IPS-15b (cell line): ENCODE measurements around the gene CAMK2N1.
A peak's percentile ranks its signal among the peaks of the same experiment; 100 is the strongest.

Source experiments
- H3K27me3 ChIP-seq: one replicate; pipeline ENCODE4 v1.6.1; 2013; ENCODE audit warnings: low read length; ENCODE audit not compliant: control insufficient read depth, insufficient read depth
- H3K36me3 ChIP-seq: one replicate; pipeline ENCODE4 v1.6.1; 2013; ENCODE audit warnings: low read length; ENCODE audit not compliant: control insufficient read depth, insufficient read depth
- H3K4me1 ChIP-seq: one replicate; pipeline ENCODE4 v1.6.1; 2013; ENCODE audit warnings: mild to moderate bottlenecking, low read length; ENCODE audit not compliant: control insufficient read depth, insufficient read depth
- H3K4me3 ChIP-seq: one replicate; pipeline ENCODE4 v1.5.1; 2013; ENCODE audit warnings: low read depth, low read length
- H3K9ac ChIP-seq: one replicate; pipeline ENCODE4 v1.6.1; 2013; ENCODE audit warnings: low read depth, mild to moderate bottlenecking, low read length
- H3K9me3 ChIP-seq: one replicate; pipeline ENCODE4 v1.6.1; 2013; ENCODE audit warnings: mild to moderate bottlenecking, low read length; ENCODE audit not compliant: control insufficient read depth, insufficient read depth

CAMK2N1 gene

GRCh38 chr1:20473894-20474293, 12.1 kb downstream of the CAMK2N1 start:
- Histone ChIP-seq H3K27me3 (peaks cover 29% of the 10 kb centered on the region), H3K4me3 (peak overlapping the region; percentile 48), H3K9ac (no peak overlapping the region), H3K36me3 (no peaks in the 10 kb centered on the region), H3K4me1 (peaks cover 15% of the 10 kb centered on the region), H3K9me3 (no peaks in the 10 kb centered on the region)

GRCh38 chr1:20472860-20473711, 12.9 kb downstream of the CAMK2N1 start:
- Histone ChIP-seq H3K36me3 (no peaks in the 10 kb centered on the region), H3K27me3 (peaks cover 23% of the 10 kb centered on the region), H3K9ac (no peak overlapping the region), H3K4me3 (peak overlapping the region; percentile 48), H3K9me3 (no peaks in the 10 kb centered on the region), H3K4me1 (peaks cover 15% of the 10 kb centered on the region)

GRCh38 chr1:20472121-20472520, 13.9 kb downstream of the CAMK2N1 start:
- Histone ChIP-seq H3K9me3 (no peaks in the 10 kb centered on the region), H3K27me3 (peaks cover 24% of the 10 kb centered on the region), H3K4me3 (no peak overlapping the region), H3K4me1 (peaks cover 9% of the 10 kb centered on the region), H3K36me3 (no peaks in the 10 kb centered on the region), H3K9ac (no peak overlapping the region)

DNA sequence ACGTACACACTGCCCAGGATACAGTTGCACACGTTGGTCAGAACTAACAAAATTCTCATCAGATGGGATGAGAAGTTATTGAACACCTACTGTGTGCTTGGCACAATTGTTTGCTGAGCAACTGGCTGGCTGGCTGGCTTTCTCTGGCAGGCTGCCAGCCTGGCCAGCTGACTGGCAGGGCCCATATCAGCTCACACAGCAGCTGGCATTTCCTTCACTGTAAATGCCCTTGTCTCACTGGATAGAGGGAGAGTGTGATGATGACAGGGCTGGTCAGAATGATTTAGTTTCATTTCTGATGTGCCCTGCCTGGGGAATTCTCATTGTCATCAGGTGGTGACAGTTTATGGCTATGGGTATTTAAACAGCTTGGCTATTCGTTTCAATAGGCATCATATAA, 15.8 kb downstream of the CAMK2N1 start:
- Histone ChIP-seq H3K9me3 (no peaks in the 10 kb centered on the region), H3K4me1 (peaks cover 6% of the 10 kb centered on the region), H3K27me3 (peaks cover 16% of the 10 kb centered on the region), H3K9ac (no peak overlapping the region), H3K4me3 (no peak overlapping the region), H3K36me3 (no peaks in the 10 kb centered on the region)

DNA sequence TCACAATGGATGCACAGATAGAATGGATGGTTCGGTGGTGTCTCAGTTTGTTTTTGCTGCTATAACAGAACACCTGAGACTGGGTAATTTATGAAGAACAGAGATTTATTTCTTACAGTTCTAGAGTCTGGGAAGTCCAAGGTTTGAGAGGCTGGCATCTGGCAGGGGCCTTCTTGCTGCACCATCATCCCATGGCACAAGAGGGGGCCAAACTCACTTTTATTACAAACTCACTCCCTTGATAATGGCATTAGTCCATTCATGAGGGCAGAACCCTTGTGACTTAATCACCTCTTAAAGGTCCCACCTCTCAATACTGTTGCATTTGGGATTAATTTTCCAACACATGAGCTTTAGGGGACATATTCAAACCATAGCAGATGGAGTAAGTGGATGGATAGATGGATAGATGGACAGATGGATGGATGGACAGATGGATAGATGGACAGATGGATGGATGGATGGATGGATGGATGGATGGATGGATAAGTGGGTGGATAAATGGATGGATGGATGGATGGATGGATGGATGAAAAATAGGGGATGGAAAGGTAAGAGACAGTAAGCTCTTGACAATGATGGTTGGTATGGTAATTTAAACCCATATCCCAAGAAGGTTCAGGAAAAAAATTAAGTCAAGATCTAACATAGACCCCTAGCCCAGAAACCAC, 16.5 kb downstream of the CAMK2N1 start:
- no peaks in the 10 kb centered on the region for H3K9me3 ChIP-seq
- no peak overlapping the region for H3K4me3 ChIP-seq
- H3K9ac ChIP-seq: no peak overlapping the region
- H3K4me1 ChIP-seq: peaks cover 3% of the 10 kb centered on the region
- H3K36me3 ChIP-seq: no peaks in the 10 kb centered on the region
- peaks cover 22% of the 10 kb centered on the region for H3K27me3 ChIP-seq

GRCh38 chr1:20466273-20466672, 19.7 kb downstream of the CAMK2N1 start:
- peaks cover 37% of the 10 kb centered on the region for H3K27me3 ChIP-seq
- peaks cover 3% of the 10 kb centered on the region for H3K9me3 ChIP-seq
- H3K4me3 ChIP-seq: no peak overlapping the region
- H3K36me3 ChIP-seq: no peaks in the 10 kb centered on the region
- no peaks in the 10 kb centered on the region for H3K4me1 ChIP-seq
- no peak overlapping the region for H3K9ac ChIP-seq

DNA sequence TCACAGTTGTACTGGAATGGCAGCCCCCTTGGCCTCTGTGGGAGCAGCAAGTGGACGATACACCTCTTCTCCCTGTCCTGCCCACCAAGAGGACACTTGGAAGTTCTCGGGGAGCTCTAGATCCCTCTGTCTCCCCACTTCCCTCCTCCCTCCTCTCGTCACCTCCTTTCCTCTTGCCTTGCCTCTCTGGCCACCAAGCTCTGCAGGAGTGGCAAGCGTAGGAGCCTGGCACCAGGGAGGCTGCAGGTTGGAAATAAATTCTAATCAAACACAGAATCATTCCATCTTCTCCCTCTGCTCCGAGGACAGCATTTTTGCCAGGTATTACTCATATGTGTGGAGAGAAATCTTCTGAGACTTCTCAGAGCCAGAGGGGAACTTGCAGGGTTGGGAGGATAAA, 20.8 kb downstream of the CAMK2N1 start:
- peaks cover 3% of the 10 kb centered on the region for H3K9me3 ChIP-seq

GRCh38 chr1:20463502-20463901, 22.5 kb downstream of the CAMK2N1 start:
- H3K27me3 ChIP-seq: peaks cover 37% of the 10 kb centered on the region

More for the DNA sequence above, 20.8 kb downstream of the CAMK2N1 start:
- Histone ChIP-seq H3K9ac (no peak overlapping the region), H3K4me3 (no peak overlapping the region), H3K36me3 (no peaks in the 10 kb centered on the region), H3K4me1 (no peaks in the 10 kb centered on the region), H3K27me3 (peaks cover 37% of the 10 kb centered on the region)

GRCh38 chr1:20462397-20462796, 23.6 kb downstream of the CAMK2N1 start:
- Histone ChIP-seq H3K9ac (no peak overlapping the region), H3K4me1 (no peaks in the 10 kb centered on the region), H3K36me3 (no peaks in the 10 kb centered on the region), H3K27me3 (peaks cover 30% of the 10 kb centered on the region), H3K4me3 (no peak overlapping the region), H3K9me3 (peaks cover 3% of the 10 kb centered on the region)

More at GRCh38 chr1:20463502-20463901, 22.5 kb downstream of the CAMK2N1 start:
- Histone ChIP-seq H3K4me3 (no peak overlapping the region), H3K36me3 (no peaks in the 10 kb centered on the region), H3K9ac (no peak overlapping the region), H3K4me1 (no peaks in the 10 kb centered on the region), H3K9me3 (peaks cover 3% of the 10 kb centered on the region)

DNA sequence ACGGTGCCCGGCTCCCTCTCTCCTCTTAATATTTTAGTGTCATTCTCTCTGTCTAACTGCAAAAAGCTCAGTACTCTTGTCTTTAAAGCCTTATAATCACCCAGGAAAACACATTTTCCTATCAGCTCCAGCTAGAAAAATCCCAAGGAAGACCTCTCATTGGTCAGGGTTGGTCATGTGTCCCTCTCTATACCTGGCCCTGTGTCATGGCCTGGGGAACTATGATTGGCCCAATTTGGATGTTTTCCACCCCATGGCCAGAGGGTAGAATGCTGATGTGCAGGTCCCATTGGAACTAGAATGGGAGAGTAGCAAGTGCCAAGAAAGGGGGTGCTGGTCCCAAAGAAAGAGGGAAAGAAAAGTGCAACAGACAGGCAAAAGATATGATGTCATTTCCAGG, 27.3 kb downstream of the CAMK2N1 start:
- no peaks in the 10 kb centered on the region for H3K4me1 ChIP-seq
- H3K9ac ChIP-seq: no peak overlapping the region
- H3K4me3 ChIP-seq: no peak overlapping the region
- peaks cover 8% of the 10 kb centered on the region for H3K27me3 ChIP-seq
- peaks cover 3% of the 10 kb centered on the region for H3K9me3 ChIP-seq
- H3K36me3 ChIP-seq: no peaks in the 10 kb centered on the region

GRCh38 chr1:20454004-20454403, 32.0 kb downstream of the CAMK2N1 start:
- Histone ChIP-seq H3K27me3 (peaks cover 2% of the 10 kb centered on the region), H3K9me3 (no peaks in the 10 kb centered on the region), H3K4me3 (no peak overlapping the region), H3K4me1 (no peaks in the 10 kb centered on the region), H3K9ac (no peak overlapping the region), H3K36me3 (no peaks in the 10 kb centered on the region)
